Loucy (cell line): ENCODE measurements around the gene SEC63.

Experiments
- EZH2phosphoT487 ChIP-seq: fragments of 200-600 bp; IDR thresholded peaks from 2 replicates; pipeline ENCODE4 v1.6.1; 2018; ENCODE audit warnings: antibody characterized with exemption, mild to moderate bottlenecking, moderate library complexity, borderline replicate concordance
- TF ChIP-seq, protein P1 (sequence below): fragments of 200-600 bp; sonication (generic); conservative IDR thresholded peaks from 2 replicates; pipeline ENCODE4 v1.5.1; 2014; ENCODE audit warnings: mild to moderate bottlenecking, antibody characterized with exemption, low read length

- TF ChIP-seq, protein P1, sequence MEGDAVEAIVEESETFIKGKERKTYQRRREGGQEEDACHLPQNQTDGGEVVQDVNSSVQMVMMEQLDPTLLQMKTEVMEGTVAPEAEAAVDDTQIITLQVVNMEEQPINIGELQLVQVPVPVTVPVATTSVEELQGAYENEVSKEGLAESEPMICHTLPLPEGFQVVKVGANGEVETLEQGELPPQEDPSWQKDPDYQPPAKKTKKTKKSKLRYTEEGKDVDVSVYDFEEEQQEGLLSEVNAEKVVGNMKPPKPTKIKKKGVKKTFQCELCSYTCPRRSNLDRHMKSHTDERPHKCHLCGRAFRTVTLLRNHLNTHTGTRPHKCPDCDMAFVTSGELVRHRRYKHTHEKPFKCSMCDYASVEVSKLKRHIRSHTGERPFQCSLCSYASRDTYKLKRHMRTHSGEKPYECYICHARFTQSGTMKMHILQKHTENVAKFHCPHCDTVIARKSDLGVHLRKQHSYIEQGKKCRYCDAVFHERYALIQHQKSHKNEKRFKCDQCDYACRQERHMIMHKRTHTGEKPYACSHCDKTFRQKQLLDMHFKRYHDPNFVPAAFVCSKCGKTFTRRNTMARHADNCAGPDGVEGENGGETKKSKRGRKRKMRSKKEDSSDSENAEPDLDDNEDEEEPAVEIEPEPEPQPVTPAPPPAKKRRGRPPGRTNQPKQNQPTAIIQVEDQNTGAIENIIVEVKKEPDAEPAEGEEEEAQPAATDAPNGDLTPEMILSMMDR = no peak
- no peak for TF ChIP-seq EZH2phosphoT487
Measured at GRCh38 chr6:107911692-107912091, 46.3 kb downstream of the SEC63 start.
